Progenitor cell of endocrine pancreas (in vitro differentiated cells): ENCODE results near the gene OOSP1. TPM values are rescaled to one million over a fixed set of nuclear protein-coding genes. Genes with fewer than 3 reads are reported as not detected.

Experiments
- DNase-seq: peaks from one replicate; pipeline ENCODE4 v3.0.0; 2021; ENCODE audit warnings: low spot score; ENCODE audit not compliant: unreplicated experiment
- H3K27ac Mint-ChIP-seq: 2 replicates; pipeline ENCODE4 v1.8.0; 2021; ENCODE audit warnings: mild to moderate bottlenecking, moderate library complexity, mixed read lengths
- H3K27me3 Mint-ChIP-seq: 2 replicates; pipeline ENCODE4 v1.8.0; 2021; ENCODE audit warnings: mixed read lengths
- H3K36me3 Mint-ChIP-seq: 2 replicates; pipeline ENCODE4 v1.8.0; 2022; ENCODE audit warnings: mixed read lengths; ENCODE audit not compliant: insufficient read depth
- H3K4me1 Mint-ChIP-seq: 2 replicates; pipeline ENCODE4 v1.8.0; 2021; ENCODE audit warnings: low read depth, mixed read lengths
- H3K4me3 Mint-ChIP-seq: 2 replicates; pipeline ENCODE4 v1.8.0; 2021; ENCODE audit warnings: low read depth, mild to moderate bottlenecking, moderate library complexity, mixed read lengths
- H3K9me3 Mint-ChIP-seq: 2 replicates; pipeline ENCODE4 v1.8.0; 2021; ENCODE audit warnings: low read depth, mixed read lengths
- CTCF ChIP-seq: fragments of 200-600 bp; sonication (generic); IDR thresholded peaks from one replicate; pipeline ENCODE4 v1.5.0; 2021; ENCODE audit warnings: antibody characterized with exemption, mild to moderate bottlenecking; ENCODE audit not compliant: unreplicated experiment
- long read RNA-seq: library from polyadenylated mRNA; unstranded; transcript quantifications from one replicate; pipeline ENCODE4 v2.0.0, GENCODE V29; 2020
- total RNA-seq: library from RNA; stranded (reverse); gene quantifications from 2 replicates; pipeline ENCODE4 v1.2.1, GENCODE V29; 2021

Gene OOSP1
- not detected in 2 replicates for total RNA-seq
- long read RNA-seq, partial matches to known transcripts, result 0 of 2 reads
- long read RNA-seq, other reads (novel, unspliced or antisense), result 2 of 2 reads

GRCh38 chr11:59938132-59938531 is at the start of gene OOSP1:
Gene OOSP1, plus strand, starts transcription at chr11:59938432. Its CDS starts 23 bp downstream, at chr11:59938455.
- DNase-seq, result no peak
- H3K36me3 Mint-ChIP-seq, result no peaks in the 10 kb centered on the region
- no peak within 1 kb of the TSS for H3K4me3 Mint-ChIP-seq
- no peak within 1 kb of the TSS for H3K27ac Mint-ChIP-seq
- H3K27me3 Mint-ChIP-seq, result no peaks in the 10 kb centered on the region
- H3K9me3 Mint-ChIP-seq, result no peaks in the 10 kb centered on the region
- no peak for TF ChIP-seq CTCF
- no peaks in the 10 kb centered on the region for H3K4me1 Mint-ChIP-seq

- Mint-ChIP-seq H3K36me3 (peaks cover 23% of the 10 kb centered on the region), H3K9me3 (peaks cover 40% of the 10 kb centered on the region), H3K4me1 (peaks cover 10% of the 10 kb centered on the region), H3K4me3 (no peak overlapping the region), H3K27me3 (no peaks in the 10 kb centered on the region), H3K27ac (no peak overlapping the region)
- DNase-seq, result no peak
- TF ChIP-seq CTCF, result no peak
Observed at GRCh38 chr11:59891781-59892181, 46.5 kb upstream of the OOSP1 start.

GRCh38 chr11:59894616-59895015 is 43.6 kb upstream of the OOSP1 start:
- H3K27ac Mint-ChIP-seq, result no peak overlapping the region
- no peaks in the 10 kb centered on the region for H3K27me3 Mint-ChIP-seq
- H3K4me3 Mint-ChIP-seq, result no peak overlapping the region
- TF ChIP-seq CTCF, result no peak
- peaks cover 5% of the 10 kb centered on the region for H3K36me3 Mint-ChIP-seq
- DNase-seq, result no peak
- peaks cover 10% of the 10 kb centered on the region for H3K4me1 Mint-ChIP-seq
- peaks cover 21% of the 10 kb centered on the region for H3K9me3 Mint-ChIP-seq

- H3K27ac Mint-ChIP-seq, result no peak overlapping the region
- H3K36me3 Mint-ChIP-seq, result peaks cover 1% of the 10 kb centered on the region
- peaks cover 7% of the 10 kb centered on the region for H3K9me3 Mint-ChIP-seq
- H3K27me3 Mint-ChIP-seq, result no peaks in the 10 kb centered on the region
- peaks cover 6% of the 10 kb centered on the region for H3K4me1 Mint-ChIP-seq
- no peak for DNase-seq
- TF ChIP-seq CTCF, result no peak
- no peak overlapping the region for H3K4me3 Mint-ChIP-seq
Observed at GRCh38 chr11:59898046-59898445, 40.2 kb upstream of the OOSP1 start.

- Mint-ChIP-seq H3K4me3 (no peak overlapping the region), H3K27ac (no peak overlapping the region), H3K4me1 (peaks cover 6% of the 10 kb centered on the region), H3K36me3 (peaks cover 1% of the 10 kb centered on the region), H3K27me3 (no peaks in the 10 kb centered on the region), H3K9me3 (peaks cover 7% of the 10 kb centered on the region)
- TF ChIP-seq CTCF, result no peak
- no peak for DNase-seq
Observed at GRCh38 chr11:59898650-59899049, 39.6 kb upstream of the OOSP1 start.
